Esophagus squamous epithelium (tissue), 4 donors: ENCODE results near the gene MXD4.

Source experiments
- CTCF ChIP-seq, 6 experiments: fragments of 450-650 bp in 4 of 6; fragments of 200-600 bp in 2 of 6; sonication (generic) in 2 of 6; IDR thresholded peaks; one replicate each; pipeline ENCODE4 v1.5.1; 2016 to 2019; ENCODE audit warnings: antibody characterized with exemption in 6 of 6, mild to moderate bottlenecking in 4 of 6, moderate library complexity in 4 of 6
- POLR2A ChIP-seq, 4 donors: fragments of 450-650 bp; IDR thresholded peaks; one replicate each; pipeline ENCODE4 v1.6.1; 2017; ENCODE audit warnings: antibody characterized with exemption in 4 of 4, mild to moderate bottlenecking in 4 of 4, moderate library complexity in 3 of 4

GRCh38 chr4:2255501-2256155 is 6.3 kb downstream of the MXD4 start:
- TF ChIP-seq CTCF (IDR thresholded peaks at IDR 0.05) (no peak), POLR2A (IDR thresholded peaks at IDR 0.05) (no peak)
